ENCODE results near the gene SCNN1G.

SCNN1G gene

DNA sequence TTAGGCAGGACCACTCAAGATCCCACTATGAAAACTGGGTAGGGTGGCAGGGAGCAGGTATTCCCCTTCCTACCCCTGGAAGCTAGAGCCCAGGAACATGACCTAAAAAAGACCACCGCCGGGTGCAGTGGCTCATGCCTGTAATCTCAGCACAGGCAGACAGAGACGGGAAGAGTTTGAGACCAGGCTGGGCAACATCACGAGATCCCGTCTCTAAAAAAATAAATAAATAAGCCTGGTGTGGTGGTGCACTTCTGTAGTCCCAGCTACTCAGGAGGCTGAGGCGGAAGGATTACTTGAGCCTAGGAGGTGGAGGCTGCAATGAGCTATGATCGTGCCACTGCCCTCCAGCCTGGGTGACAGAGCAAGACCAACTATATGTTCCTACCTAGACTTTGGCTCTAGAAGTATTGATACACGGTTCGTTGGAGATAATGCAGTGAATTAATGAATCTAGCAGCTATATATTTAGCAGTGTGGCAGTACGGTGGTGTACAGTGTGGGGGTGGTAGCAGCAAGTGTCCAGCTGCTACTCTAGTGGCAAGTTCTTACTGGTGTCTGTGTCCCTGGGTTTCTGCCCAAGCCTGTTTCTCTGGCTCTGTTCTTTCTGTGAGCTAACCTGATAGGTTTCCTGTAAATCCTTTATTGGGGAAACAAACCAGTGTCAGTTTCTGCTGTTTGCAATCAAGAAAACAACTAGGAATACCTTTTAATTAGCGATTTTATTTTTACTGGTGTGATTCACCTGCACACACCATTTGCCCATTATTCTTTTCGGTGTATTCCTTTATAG is 30.0 kb upstream of the SCNN1G start:
- no peak for DNase-seq

DNA sequence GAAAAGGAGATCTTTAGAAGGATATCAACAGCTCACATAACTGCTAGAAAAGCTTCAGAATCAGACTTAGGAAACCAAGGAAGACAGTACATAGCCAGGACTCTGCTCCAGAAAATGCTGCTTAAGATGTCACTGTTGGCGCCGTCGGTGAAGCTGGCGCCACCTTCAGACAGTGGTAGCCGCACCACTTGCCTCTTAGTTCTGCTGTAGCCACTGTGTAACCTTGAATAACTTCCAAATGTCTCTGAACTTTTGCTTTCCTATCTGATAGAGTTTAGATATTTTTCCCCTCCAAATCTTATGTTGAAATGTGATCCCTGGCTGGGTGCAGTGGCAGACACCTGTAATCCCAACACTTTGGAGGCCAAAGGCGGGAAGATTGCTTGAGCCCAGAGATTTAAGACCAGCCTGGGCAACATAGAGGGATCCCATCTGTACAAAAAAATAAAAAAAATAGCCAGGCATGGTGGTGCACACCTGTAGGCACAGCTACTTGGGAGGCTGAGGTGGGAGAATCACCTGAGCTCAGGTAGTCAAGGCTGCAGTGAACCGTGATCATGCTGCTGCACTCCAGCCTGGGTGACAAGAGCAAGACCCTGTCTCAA is 27.0 kb upstream of the SCNN1G start:
- no peak for DNase-seq

DNA sequence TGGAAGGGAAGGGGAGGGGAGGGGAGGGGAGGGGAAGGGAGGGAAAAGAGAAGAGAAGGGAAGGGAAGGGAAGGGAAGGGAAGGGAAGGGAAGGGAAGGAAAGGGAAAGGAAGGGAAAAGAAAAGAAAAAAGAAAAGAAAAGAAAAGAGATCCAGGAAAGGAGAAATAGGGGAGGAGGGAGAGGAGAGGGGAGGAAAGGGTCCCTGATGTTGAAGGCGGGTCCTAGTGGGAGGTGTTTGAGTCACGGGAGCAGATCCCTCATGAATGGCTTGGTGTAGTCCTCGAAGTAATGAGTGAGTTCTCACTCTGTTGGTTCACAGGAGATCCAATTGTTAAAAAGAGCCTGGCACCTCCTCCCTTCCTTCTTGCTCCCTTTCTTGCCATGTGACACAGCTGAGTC is 26.4 kb upstream of the SCNN1G start:
- DNase-seq = no peak

DNA sequence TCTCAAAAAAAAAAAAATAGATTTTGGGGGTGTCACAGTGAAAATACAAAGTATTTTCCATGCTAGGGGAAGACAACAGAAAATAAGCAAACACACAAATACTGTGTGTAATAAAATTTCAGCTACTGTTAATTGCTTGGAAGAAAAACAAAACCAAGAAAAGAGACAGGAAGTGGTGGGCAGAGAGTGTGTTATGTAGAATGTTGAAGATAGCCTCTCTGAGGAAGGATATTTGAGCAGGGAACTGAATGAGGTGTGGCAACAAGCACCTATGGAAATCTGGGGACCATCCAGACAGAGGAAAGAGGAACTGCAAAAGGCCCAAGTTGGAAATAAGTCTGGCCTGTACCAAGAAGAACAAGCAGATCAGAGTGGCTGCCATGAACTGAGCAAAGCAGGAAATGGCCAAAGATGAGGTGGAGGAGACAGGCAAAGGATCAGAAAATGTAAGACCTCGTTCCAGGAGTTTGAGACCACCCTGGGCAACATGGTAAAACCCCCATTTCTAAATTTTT is 25.5 kb upstream of the SCNN1G start:
- DNase-seq = no peak

DNA sequence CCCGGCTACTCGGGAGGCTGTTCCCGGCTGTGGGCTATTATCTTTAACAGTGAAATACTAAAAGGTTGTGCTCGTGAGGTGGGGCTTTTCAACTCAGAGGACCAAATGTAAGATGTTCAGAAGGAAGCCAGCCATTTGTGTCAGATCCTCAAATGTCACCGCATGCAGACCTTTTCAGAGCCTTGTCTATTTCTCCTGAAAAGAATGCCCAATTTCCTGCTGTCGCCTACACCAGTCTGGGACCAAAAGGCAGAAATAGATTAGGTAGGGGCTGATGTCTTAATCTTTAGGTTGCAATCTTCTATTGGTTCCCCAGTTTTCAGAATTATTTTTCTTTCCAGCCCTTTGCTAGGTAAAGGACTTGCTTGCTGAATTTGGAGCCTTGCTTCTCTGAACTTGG is 24.4 kb upstream of the SCNN1G start:
- DNase-seq = no peak

DNA sequence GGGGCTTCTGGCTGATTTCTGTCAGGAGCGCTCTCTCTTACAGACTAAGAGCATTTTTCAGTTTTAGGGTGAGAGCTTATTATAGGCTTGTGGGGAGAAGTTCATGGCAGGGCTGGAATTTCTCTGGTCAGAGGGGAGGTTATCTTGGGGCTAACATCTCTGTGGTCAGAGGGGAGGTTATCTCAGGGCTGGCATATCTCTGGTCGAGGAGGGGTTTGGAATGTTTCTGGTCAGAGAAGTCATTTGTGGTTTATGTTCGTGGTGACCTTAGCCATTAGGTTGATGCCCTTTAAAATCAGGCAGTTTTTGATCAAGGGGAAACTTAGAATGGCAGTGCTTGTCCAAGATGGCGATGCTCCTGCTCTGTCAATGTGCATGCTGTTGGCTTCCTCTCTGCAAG is 22.5 kb upstream of the SCNN1G start:
- DNase-seq = no peak

DNA sequence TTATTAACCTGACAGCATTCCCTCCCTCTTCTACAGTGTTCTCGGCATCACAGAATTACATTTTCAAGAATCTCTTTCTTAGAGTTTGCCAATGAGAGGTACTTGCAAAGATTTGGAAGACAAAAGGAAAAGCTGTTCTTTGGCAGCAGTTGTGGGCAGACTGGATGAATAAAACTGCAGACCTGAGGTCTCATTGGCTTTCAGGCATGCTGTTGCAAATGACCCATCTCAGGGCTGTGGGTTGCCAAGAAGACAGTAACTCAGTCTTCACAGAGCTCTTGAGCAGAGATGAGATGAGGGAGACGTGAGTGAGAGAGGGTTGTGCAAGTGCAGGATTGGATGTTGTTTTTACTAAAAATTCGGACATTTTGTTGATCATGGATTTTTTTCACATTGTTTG is 22.0 kb upstream of the SCNN1G start:
- DNase-seq = no peak

DNA sequence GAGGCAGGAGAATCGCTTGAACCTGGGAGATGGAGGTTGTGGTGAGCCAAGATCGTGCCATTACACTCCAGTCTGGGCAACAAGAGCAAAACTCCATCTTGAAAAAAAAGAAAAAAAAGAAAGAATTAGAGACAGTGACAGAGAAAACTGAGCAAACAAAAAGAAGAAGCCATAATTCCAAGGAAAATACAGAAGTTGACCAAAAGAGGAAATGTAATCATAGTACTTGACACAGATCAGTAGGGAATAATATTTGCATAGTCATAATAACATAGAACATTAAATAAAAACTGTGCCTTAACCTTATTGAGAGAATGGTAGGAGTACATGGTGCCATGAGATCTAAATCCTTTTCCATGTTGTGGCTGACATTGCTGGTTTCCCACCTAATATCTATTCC is 18.6 kb upstream of the SCNN1G start:
- no peak for DNase-seq

DNA sequence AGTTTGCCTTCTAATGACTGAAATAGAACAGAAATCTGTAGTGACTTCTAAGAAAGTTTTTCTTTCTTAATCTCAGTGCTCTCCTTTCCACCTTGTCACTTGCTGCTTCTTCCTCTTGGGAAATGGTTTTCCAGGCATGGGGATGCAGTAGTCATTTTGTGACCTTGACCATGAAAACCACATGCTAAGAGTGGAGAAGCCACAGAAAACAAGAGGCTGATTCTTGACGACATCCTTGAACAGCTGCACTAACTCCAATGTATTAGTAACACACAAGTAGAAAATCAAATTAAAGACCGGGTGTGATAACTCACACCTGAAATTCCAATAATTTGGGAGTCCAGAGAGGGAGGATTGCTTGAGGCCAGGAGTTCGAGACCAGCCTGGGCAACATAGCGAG is 17.8 kb upstream of the SCNN1G start:
- DNase-seq = no peak

DNA sequence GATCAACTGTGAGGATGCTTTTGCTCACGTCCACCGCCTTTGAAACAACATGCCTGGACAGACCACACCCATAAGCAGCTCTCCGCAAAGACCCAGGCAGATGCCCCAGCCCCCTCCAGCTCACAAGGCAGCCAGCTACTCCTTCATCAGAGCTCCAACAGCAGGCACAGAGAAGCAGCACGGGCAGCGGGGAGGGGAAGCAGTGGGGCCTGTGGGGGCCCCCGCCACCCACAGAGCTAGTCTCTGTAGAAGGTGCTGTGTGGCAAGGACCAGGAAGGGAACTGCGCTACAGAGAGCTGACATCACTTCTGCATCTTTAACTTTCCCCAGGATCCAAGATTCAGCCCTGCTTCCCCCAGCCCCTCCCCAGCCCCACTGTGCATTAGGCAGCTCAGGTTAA is 10.0 kb upstream of the SCNN1G start:
- no peak for DNase-seq

DNA sequence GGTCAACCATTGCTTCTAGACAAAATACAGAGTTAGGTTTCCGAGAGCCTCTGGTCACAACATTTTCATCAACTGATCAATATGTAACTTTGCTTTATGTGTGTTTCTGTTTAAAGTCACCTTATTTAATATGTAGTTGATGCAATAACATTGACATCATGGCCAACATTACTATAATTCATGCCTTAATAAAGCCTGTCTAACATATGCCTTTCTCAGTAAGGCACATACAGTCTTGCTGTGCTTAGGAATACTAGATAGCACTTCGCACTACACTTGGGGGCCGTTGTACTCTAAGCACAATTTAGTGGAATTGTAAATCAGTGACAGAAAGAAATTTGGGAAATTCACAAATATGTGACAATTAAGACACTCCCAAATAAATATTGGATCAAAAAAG is 9.6 kb upstream of the SCNN1G start:
- no peak for DNase-seq

DNA sequence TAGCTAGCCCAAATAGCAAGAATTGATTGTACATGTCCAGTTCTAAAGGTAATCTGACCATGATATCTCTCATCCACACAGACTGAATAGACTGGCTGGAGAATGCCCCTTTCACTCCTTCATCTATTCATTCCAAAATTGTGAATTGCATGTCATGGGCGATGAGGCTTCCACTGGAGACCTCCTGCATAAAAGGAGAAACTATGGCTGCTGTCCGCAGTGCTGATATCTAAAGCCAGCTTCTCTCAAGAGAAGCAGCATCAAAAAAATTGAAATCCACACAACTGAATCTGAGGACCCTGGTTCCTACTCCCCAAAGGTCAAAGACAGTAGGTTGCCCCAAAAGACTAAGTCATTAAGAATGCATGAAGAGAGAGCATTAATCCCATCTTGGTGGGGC is 7.9 kb upstream of the SCNN1G start:
- no peak for DNase-seq

DNA sequence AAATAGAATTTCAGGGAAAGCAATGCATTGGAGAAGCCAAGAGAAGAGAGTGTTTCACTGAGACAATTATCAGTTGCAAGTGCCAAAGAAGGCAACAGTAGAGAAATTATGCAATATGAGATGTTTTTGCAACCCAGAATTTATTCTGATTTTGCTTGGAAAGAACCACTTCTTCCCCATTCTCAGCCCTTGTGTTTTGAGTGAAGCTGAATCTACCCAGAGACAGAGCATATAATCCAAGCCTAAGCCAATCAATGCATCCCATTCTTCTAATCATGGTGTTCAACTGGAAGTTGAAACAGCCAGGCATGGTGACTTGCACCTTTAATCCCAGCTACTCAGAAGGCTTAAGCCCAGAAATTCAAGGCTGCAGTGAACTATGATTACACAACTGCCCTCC is 6.9 kb upstream of the SCNN1G start:
- no peak for DNase-seq

DNA sequence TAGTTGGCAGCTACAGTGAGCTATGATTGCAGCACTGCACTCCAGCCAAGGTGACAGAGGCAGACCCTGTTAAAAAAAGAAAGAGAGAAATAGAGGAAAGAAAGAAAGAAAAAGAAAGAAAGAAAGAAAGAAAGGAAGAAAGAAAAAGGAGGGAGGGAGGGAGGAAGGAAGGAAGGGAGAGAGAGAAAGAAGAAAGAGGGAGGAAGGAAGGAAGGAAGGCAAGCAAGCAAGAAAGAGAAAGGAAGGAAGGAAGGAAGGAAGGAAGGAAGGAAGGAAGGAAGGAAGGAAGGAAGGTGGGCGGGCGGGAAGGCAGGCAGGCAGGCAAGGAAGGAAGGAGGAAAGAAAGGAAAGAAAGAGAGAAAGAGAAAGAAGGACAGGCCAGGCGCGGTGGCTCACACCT is 1.0 kb upstream of the SCNN1G start:
- DNase-seq = no peak

DNA sequence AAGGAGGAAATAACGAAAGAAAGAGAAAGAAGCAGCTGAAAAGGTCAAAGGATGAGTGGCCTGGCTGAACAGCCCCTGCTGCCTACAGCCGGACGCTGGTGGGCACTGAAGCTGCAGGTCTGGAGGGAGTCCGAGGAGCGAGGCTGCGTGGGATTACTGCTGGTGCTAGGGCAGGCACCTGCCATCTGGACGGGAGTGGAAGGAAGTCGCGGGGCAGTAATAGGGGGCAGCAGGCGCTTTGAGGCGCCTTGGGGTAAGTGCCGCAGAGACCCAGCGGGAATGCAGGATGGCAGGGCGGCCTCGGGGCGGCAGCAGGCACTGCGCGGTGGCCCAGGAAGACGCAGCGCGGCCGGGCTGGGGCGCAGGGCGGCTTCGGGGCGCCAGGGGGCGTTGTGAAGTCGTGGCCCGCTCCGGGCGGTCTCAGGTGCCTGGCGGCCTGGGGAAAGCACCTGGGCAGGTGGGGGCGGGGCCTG is 303 bp upstream of the SCNN1G start:
- peak; percentile 52 for DNase-seq

DNA sequence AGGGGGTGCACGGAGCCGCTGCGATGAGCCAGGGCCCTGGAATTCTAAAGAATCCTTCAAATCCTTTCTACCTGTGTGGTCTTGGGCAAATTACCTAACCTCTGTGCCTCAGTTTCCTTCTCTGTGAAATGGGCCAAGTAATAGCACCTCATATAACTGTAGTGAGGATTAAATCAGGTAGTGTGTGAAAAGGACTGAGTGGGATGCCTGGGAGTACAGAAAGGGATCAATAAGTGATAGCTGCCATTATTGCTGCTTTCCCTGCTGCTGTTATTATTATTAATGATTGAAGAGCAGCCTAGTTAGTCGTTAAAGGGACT is 958 bp downstream of the SCNN1G start:
- DNase-seq = no peak

DNA sequence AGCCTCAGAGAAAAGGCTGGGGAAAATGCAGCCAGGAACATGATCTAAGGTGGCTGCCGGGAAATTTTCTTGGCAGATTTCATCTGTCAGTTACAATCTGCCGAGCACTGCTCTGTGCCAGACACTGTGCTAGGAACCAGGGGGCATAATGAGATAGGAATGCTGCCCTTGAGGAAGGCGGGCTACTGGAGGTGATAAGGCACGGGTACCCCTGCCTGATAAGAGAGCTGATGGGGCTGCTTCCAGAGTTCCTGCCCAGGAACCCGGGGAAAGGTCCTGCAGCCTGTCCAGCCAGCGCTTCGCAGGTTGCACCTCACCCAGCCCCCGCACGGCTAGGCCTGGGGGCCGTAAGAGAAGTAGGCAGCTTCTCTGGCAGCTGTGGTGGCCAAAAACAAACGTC is 3.1 kb downstream of the SCNN1G start:
- no peak for DNase-seq

DNA sequence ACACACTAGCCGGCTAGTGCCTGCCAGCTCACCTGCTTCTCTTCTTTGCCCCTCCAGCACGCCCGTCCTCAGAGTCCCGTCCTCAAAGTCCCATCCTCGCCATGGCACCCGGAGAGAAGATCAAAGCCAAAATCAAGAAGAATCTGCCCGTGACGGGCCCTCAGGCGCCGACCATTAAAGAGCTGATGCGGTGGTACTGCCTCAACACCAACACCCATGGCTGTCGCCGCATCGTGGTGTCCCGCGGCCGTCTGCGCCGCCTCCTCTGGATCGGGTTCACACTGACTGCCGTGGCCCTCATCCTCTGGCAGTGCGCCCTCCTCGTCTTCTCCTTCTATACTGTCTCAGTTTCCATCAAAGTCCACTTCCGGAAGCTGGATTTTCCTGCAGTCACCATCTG is 3.6 kb downstream of the SCNN1G start:
- DNase-seq = no peak

DNA sequence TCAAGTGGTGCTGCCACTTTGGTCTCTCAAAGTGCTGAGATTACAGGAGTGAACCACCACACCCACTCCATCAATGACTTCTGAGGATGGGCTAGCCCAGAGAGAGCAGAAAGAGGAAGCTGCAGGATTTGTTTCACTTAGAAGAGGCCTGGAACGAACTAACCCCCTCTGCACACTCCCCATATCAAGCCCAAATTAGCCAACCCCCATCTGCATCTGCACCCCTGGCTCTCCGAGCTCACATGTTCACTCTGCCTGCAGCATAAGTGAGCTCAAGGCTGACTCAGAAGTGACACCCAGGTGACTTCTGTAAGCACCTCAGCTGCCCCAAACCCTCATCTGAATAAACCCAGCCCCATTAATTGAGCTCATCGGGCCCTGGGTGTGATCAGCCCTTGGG is 4.8 kb downstream of the SCNN1G start:
- DNase-seq = no peak

DNA sequence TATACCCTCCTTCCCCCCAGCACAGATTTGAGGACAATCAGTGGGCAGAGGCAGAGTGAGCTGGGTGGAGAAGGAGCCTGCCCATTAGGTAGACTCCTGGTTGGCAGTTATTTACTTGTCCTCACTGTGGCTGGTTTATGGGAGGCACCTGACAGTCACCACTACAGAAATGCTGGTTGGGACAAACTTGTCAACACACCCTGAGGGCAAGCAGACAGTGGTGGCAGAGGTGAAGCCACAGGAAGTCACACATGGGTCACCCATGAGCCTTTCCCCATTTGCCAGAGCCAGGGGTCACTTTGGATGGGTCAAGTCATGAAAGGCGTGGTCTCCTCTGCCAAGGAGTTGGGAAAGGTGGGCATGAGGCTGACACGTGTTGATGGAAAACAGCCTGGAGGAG is 6.4 kb downstream of the SCNN1G start:
- DNase-seq = no peak

DNA sequence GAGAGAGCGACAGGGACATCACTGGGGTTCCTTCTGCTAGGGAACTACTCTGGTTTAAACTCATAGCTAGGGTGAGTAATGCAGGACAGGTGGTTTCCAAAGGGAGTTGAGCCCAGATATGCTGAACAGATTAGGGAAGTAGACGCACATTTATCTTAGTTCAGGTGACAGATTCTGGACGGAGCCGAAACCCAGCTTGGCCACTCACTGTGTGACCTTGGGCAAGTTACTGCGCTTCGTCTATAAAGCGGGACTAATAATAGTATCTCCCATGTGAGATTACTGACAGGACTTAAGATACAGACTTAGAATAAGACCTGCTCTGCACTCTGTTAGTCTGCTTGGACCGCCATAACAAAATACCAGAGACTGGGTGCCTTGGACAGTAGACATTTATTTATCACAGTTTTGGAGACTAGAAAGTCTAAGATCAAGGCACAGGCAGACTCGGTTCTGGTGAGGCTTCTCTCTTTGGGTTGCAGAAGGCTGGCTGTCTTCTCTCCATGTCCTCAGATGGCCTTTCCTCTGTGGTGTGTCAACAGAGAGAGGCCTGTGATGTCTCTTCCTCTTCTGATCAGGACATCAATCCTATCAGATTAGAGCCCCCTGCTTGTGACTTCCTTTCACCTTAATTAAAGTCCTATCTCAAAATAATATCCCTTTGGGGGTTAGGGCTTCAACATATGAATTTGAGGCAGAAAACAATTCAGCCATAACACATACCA is 12.1 kb downstream of the SCNN1G start:
- no peak for DNase-seq

DNA sequence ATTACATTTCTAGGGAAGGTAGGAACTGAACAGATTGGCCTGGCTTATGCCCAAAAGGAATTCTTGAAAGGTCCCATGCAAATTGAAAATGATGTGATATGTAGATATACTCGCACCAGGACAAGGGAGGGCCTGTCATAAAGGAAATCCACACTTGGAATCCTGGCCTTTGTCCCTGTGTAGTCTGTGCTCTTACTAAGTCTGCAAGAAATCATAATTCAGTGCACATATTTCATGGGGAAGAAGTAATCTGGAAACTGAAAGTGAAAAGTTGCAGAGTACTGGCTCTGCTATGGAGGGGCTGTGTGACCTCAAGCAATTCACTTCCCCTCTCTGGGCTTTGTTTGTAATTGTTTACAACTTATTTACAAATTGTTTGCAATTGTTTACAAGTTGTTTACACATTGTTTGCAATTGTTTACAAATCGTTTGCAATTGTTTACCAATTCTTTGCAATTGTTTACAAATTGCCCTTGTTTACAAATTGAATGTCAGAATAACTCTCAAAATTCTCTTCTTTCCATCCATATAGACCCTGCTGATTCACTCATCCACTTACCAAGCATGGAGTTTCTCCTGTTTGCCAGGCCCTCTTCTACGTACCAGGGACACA is 12.9 kb downstream of the SCNN1G start:
- DNase-seq = no peak

DNA sequence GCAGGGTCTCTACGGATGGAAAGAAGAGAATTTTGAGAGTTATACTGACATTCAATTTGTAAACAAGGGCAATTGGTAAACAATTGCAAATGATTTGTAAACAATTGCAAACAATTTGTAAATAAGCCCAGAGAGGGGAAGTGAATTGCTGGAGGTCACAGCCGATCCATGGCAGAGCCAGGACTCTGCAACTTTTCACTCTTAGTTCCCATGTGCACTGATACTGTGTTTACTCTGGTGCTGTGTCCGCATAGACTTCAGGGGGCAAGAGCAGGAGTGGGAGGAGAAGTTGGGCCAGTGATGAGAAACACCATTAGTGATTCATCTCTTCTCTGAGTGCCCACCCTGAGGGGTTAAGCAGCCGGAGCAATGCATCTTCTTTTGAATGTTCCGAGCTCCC is 14.0 kb downstream of the SCNN1G start:
- no peak for DNase-seq

DNA sequence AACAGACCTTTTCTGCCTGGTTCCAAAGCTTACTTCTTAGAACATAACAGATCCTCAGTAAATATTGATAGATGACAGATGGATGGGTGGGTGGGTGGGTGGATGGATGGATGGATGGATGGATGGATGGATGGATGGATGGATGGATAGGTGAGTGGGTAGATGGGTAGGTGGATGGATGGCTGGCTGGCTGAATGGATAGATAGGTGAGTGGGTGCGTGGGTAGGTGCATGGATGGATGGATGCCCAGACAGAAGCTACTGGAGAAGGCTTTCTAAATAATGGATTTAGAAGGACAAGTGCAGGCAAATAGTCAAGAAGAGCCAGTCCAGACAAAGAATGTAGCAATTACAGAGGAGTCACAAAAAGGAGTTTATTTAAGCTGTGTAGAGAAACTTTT is 19.6 kb downstream of the SCNN1G start:
- DNase-seq = no peak

All from T-helper 9 cell (primary cell).